Keratinocyte (primary cell): ENCODE measurements around the gene SLC16A13. TPM values are rescaled to one million over a fixed set of nuclear protein-coding genes. Genes with fewer than 3 reads are reported as not detected.
A peak's percentile ranks its signal among the peaks of the same experiment; 100 is the strongest.

Source experiments
- DNase-seq: peaks from one replicate; pipeline ENCODE4 v3.0.0-alpha.2; 2011; ENCODE audit warnings: low read depth, missing footprints, low spot score
- FAIRE-seq: peaks from 2 replicates; lab custom pipeline; 2011; peaks lifted over from hg19 to GRCh38; lab: Jason Lieb, UNC
- H2AFZ ChIP-seq: 2 replicates; pipeline ENCODE4 v1.6.0; 2012; ENCODE audit warnings: low read length, control low read depth, inconsistent platforms; ENCODE audit not compliant: control insufficient read depth
- H3K27ac ChIP-seq: 2 replicates; pipeline ENCODE4 v1.5.1; 2011; ENCODE audit warnings: low read length; ENCODE audit not compliant: control insufficient read depth, insufficient read depth
- H3K27me3 ChIP-seq: 3 replicates; pipeline ENCODE4 v1.6.0; 2011; ENCODE audit warnings: low read length; ENCODE audit not compliant: control insufficient read depth, insufficient read depth; ENCODE audit errors: extremely low read depth
- H3K36me3 ChIP-seq, 2 experiments: 2 replicates in 1 of 2; 3 replicates in 1 of 2; pipeline ENCODE4 v1.5.1; 2011; ENCODE audit warnings: low read length in 2 of 2, mild to moderate bottlenecking in 1 of 2; ENCODE audit not compliant: control insufficient read depth in 2 of 2, insufficient read depth in 2 of 2; ENCODE audit errors: extremely low read depth in 1 of 2
- H3K4me1 ChIP-seq: 3 replicates; pipeline ENCODE4 v1.5.1; 2011; ENCODE audit warnings: low read length; ENCODE audit not compliant: control insufficient read depth, insufficient read depth; ENCODE audit errors: extremely low read depth
- H3K4me2 ChIP-seq: 3 replicates; pipeline ENCODE4 v1.6.0; 2011; ENCODE audit warnings: low read depth, low read length; ENCODE audit not compliant: control insufficient read depth, insufficient read depth; ENCODE audit errors: extremely low read depth
- H3K4me3 ChIP-seq, 3 experiments: fragments of 200-600 bp in 1 of 3; sonication (generic) in 1 of 3; 2 replicates in 2 of 3; 3 replicates in 1 of 3; pipeline ENCODE4 v1.5.1; 2011 to 2016; ENCODE audit warnings: low read length in 3 of 3, mild to moderate bottlenecking in 3 of 3, control low read depth in 2 of 3, inconsistent platforms in 1 of 3, low read depth in 1 of 3, mixed read lengths in 1 of 3, mixed run types in 1 of 3, moderate library complexity in 1 of 3; ENCODE audit not compliant: control insufficient read depth in 2 of 3, insufficient read depth in 2 of 3; ENCODE audit errors: extremely low read depth in 1 of 3
- H3K79me2 ChIP-seq: 2 replicates; pipeline ENCODE4 v1.6.0; 2012; ENCODE audit warnings: low read length; ENCODE audit not compliant: control insufficient read depth, insufficient read depth
- H3K9ac ChIP-seq: 3 replicates; pipeline ENCODE4 v1.6.0; 2011; ENCODE audit warnings: low read length; ENCODE audit not compliant: control insufficient read depth, insufficient read depth; ENCODE audit errors: extremely low read depth
- H3K9me1 ChIP-seq: 3 replicates; pipeline ENCODE4 v1.6.0; 2011; ENCODE audit warnings: low read length; ENCODE audit not compliant: control insufficient read depth, insufficient read depth; ENCODE audit errors: extremely low read depth
- H3K9me3 ChIP-seq: 2 replicates; pipeline ENCODE4 v1.5.1; 2012; ENCODE audit warnings: low read depth, low read length; ENCODE audit not compliant: control insufficient read depth
- H4K20me1 ChIP-seq: 3 replicates; pipeline ENCODE4 v1.6.0; 2011; ENCODE audit warnings: low read length; ENCODE audit not compliant: control insufficient read depth, insufficient read depth; ENCODE audit errors: extremely low read depth
- CTCF ChIP-seq, 3 experiments: IDR thresholded peaks in 1 of 3; conservative IDR thresholded peaks in 1 of 3; optimal IDR thresholded peaks in 1 of 3; 2 replicates in 2 of 3; 3 replicates in 1 of 3; pipeline versions ENCODE3 to v1.5.1; 2011; ENCODE audit warnings: low read length in 3 of 3, mild to moderate bottlenecking in 3 of 3, moderate library complexity in 2 of 3, control low read depth in 1 of 3, inconsistent platforms in 1 of 3; ENCODE audit not compliant: insufficient read depth in 2 of 3; ENCODE audit errors: extremely low read depth in 1 of 3
- EZH2 ChIP-seq: IDR thresholded peaks from one replicate; pipeline ENCODE4 v1.6.1; 2012; ENCODE audit warnings: inconsistent platforms, mild to moderate bottlenecking, low read length, moderate library complexity
- dilution Hi-C: fragments of 300-500 bp; cut with MboI; formaldehyde crosslinking; loops from one replicate; pipeline ENCODE4 v1.7.0; 2020; ENCODE audit warnings: low sequenced_read_pairs; ENCODE audit not compliant: extremely low pct_ligation_motif_present
- polyA plus RNA-seq, 5 experiments: library from polyadenylated mRNA; depleted of rRNA in 3 of 5; stranded (reverse) in 3 of 5; stranded (forward) in 1 of 5; unstranded in 1 of 5; fragments of >200 nt; gene quantifications; 1 replicate in 1 of 5; 2 replicates in 3 of 5; 3 replicates in 1 of 5; pipeline versions ENCODE4 v1.2.1 to v1.2.3, GENCODE V29; 2011 to 2012; ENCODE audit warnings: missing spikeins in 2 of 5, low read depth in 1 of 5, low replicate concordance in 1 of 5

The SLC16A13 gene
- polyA plus RNA-seq, 1 donor (not counting 4 experiments of a cell fraction or from before 2014, with no cell fraction given), result 2.7 TPM

GRCh38 chr17:7020894-7021664 is 14.7 kb upstream of the SLC16A13 start:
- no peak overlapping the region for H2AFZ ChIP-seq
- H3K79me2 ChIP-seq, result no peaks in the 10 kb centered on the region
- H3K4me2 ChIP-seq, result no peak overlapping the region
- no peaks in the 10 kb centered on the region for H3K9me1 ChIP-seq
- no peaks in the 10 kb centered on the region for H4K20me1 ChIP-seq
- peaks cover 12% of the 10 kb centered on the region for H3K27me3 ChIP-seq
- no peaks in the 10 kb centered on the region for H3K9me3 ChIP-seq
- H3K4me1 ChIP-seq, result peaks cover 2% of the 10 kb centered on the region
- no peak for TF ChIP-seq CTCF (optimal IDR thresholded peaks at IDR 0.05 in 1 of 3, IDR thresholded peaks at IDR 0.05 in 1 of 3, conservative IDR thresholded peaks at IDR 0.05 in 1 of 3; ENCODE audit: extremely low read depth in 1 of 3, insufficient read depth in 2 of 3, low read length in 3 of 3)
- TF ChIP-seq EZH2, result no peak
- peaks cover 4 to 5% of the 10 kb centered on the region in 2 experiments for H3K36me3 ChIP-seq
- H3K4me3 ChIP-seq, result no peak overlapping the region
- no peak overlapping the region for H3K27ac ChIP-seq
- dilution Hi-C loops, result no loop called here
- FAIRE-seq, result no peak
- no peak overlapping the region for H3K9ac ChIP-seq
- no peak for DNase-seq

- H3K9ac ChIP-seq, result no peak overlapping the region
- DNase-seq (no peak), FAIRE-seq (no peak)
- peaks cover 0 to under 1% of the 10 kb centered on the region in 2 experiments for H3K36me3 ChIP-seq
- peak overlapping the region in 1 of 3 experiments; percentile 23 for H3K4me3 ChIP-seq
- H3K9me1 ChIP-seq, result no peaks in the 10 kb centered on the region
- TF ChIP-seq CTCF (optimal IDR thresholded peaks at IDR 0.05 in 1 of 3, IDR thresholded peaks at IDR 0.05 in 1 of 3, conservative IDR thresholded peaks at IDR 0.05 in 1 of 3; ENCODE audit: extremely low read depth in 1 of 3, insufficient read depth in 2 of 3, low read length in 3 of 3) (peak; percentile 73 to 98 (median 95)), EZH2 (no peak)
- peaks cover 12% of the 10 kb centered on the region for H3K27me3 ChIP-seq
- dilution Hi-C loops, result no loop called here
- no peak overlapping the region for H3K27ac ChIP-seq
- no peaks in the 10 kb centered on the region for H4K20me1 ChIP-seq
- H3K4me2 ChIP-seq, result peak overlapping the region; percentile 23
- H3K4me1 ChIP-seq, result peaks cover 2% of the 10 kb centered on the region
- peak overlapping the region; percentile 68 for H2AFZ ChIP-seq
- no peaks in the 10 kb centered on the region for H3K9me3 ChIP-seq
- no peaks in the 10 kb centered on the region for H3K79me2 ChIP-seq
Measured at GRCh38 chr17:7021993-7022778, 13.6 kb upstream of the SLC16A13 start.
